GM21381 (cell line): ENCODE data around the gene ATP5MG.

Experiments used
- ATAC-seq: cut with Tn5 transposase; IDR thresholded peaks from one replicate; pipeline ENCODE4 v1.9.1; 2021; ENCODE audit warnings: mild to moderate bottlenecking, moderate library complexity; ENCODE audit not compliant: unreplicated experiment

Gene ATP5MG

DNA sequence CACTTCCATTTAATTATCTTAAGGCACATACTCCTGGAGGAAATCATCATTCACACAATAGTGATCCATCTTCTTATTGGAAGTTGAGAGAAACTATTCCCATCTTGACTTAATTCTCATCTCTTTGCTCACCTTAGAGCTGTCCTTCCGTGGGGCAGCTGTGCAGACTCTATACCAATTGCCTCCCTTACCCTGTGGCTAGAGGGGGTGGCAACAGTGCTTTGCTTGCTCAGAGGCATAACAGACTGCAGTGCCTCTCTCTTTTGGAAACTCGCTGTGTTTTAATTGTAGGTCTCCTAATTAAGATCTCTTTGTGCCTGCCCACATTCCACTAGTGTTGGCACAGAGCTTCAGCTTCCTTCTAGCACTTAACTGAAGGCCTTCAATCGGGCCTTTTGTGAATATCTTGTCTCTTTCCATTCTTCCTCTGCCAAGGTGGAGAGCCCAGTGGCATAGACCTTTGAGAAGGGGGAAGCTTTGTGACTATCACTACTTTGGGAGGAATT is 40.4 kb downstream of the ATP5MG start:
- no peak for ATAC-seq

DNA sequence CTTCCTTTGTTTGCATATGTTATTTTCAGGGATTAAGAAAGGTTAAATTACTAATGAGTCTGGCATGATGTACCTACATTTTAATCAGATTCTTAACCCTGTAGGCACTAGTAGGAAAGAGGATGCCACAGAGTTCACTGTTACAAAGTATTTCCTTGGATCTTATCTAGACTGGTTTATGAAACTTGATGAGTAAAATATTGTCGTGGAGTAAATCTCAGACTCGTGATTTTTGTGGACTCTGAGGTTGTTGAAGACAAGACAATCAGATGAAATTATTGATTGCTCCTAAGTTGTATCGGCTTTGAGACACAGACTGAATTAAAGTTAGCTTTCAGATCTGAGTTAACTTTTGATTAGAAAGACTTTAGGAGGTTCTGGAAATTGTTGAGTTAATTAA is 40.9 kb downstream of the ATP5MG start:
- ATAC-seq = no peak

DNA sequence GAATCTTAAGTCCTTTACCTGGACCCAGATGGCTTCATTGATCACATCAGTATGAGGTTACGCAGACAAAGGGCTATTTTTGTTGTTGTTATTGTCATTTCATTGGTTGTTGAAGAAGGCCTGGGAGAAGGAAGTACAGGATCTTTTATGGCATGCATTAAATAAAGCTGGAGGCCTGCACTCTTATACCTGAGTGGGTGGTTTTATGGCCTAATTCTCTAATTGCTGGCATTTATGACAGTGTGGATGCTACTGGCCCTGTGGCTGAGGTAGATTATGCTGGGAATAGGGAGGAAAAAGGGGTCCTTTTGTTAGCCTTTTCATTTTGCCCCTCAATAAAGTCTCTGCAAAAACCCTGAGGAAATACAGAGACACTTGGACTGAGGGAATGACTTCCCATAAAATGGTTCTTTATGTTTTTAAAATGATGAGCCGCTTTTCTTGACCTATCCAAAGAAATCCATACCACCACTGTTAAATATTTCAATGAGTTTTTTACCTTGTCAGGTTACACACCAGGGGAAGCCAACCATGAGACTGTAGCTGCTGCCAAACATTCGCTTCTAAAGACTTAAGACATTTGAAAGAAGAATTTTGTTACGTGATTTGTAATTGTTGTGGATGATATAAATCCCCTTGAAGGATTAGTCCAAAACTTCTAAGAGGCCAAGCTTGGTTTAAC is 41.6 kb downstream of the ATP5MG start:
- ATAC-seq = no peak

DNA sequence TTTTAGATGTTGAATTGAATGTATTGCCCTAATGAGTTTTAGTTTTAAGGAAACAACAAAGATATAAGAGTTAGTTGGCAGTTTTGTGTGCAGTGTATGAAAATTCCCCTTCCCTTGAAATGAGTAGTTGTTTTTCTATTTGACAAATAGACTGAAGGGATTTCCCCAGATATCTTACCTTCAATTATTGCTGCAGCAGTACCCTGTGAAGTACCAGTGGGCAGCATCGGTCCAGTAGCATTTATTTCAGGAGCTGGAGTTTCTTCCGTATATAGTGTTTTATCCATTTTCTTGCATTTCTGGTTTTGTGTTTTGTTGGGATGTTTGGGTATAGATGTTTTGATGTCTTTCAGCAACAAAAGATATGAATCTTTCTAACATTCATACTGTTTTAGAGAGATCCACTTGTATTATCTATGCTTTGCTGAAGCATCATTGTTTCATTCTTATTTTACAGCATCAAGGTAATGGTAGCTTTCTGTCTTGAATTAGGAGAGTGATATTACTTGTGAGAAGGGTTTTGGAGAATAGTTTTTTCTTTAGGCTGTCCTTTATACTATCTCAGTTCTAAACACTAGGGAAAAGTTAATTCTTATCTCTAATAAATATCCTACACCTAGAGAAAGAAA is 42.3 kb downstream of the ATP5MG start:
- no peak for ATAC-seq

DNA sequence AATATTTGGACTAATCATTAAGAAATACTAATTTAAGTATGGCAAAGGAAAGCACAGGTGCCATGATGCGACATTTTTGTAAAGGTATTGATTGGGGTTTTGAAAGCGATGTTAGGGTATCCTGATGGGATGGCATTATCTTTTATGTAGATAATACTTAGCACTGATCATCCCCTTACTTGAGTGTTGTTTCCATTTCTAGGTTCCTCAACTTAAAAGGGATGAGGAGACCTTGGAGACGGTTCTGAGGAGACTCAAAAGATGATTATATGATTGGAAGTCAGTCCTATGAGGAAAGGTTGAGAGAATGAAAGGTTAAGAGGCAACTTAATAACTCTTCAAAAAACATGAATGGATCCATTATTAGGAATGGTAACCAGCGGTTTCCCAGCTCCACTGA is 46.0 kb downstream of the ATP5MG start:
- ATAC-seq = no peak

DNA sequence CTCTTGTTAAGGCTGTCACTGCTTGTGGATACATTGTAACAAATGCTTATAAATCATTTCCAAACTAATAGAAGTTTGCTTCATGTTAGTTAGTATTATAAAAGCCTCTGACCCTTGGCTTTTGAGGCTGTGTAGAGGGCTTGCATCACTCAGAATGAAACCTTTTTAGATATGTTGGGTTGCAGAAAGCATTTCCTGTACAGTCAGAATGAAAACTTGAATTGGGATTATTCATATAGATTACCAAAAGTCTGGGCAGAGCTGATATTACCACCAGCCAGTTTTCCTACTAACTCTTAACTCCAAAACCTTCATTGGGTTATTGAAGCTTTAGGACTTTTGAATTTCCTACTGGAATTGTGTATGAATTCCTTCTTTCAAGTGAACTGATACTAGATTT is 46.9 kb downstream of the ATP5MG start:
- peak; percentile 81 for ATAC-seq

DNA sequence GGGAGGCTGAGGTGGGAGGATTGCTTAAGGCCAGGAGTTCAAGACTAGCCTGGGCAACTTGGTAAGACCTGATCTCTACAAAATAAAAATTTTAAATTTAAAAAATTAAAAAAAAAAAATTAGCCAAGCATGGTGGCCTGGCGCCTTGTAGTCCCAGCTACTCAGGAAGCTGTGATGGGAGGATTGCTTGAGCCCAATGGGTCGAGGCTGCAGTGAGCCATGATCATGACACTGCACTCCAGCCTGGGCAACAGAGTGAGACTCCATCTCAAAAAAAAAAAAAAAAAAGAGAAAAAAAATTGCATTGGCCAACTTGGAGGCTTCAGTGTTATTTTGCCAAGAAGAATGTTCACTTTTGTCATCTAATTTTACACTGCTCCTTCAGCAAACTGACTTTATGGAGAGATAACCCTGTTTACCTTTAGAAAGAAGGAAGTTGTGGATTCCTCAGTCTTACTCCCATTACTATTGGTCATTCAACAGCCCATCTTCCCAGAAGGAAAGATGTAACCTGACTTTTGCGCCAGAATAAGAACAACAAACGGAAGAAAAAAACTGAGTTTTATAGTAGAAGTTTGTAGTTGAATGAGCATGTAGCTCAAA is 48.0 kb downstream of the ATP5MG start:
- ATAC-seq = no peak

DNA sequence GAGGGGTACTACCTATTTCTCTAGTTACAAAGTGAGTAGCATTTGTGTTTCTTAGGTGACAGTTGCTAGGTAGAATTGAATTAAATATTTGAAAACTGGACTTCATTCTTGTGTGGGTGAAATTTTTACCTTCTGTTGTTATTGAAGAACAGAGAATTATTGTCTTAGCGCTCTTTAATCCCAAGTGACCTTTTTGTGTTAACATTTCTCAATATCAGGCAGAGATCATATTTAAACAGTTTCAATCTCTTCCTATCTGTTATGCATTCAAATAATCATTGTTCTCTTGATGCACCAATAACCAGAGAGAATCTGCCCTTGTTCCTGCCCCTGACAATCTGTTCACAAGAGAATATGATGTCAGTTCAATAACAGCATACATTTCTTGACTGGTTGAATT is 49.0 kb downstream of the ATP5MG start:
- ATAC-seq = no peak
